Transverse colon (tissue), 4 donors: ENCODE results near the gene CHD3. TPM values are rescaled to one million over a fixed set of nuclear protein-coding genes. Genes with fewer than 3 reads are reported as not detected.

Experiments used
- DNase-seq: peaks from one replicate; pipeline ENCODE4 v3.0.0-alpha.2; 2019
- H3K27ac ChIP-seq, 4 donors: fragments of 200-600 bp; sonication (generic); 2 replicates each; pipeline ENCODE4 v1.5.1; 2016 to 2018; ENCODE audit warnings: inconsistent platforms in 4 of 4
- H3K27me3 ChIP-seq: fragments of 200-600 bp; sonication (generic); 2 replicates; pipeline ENCODE4 v1.5.1; 2017; ENCODE audit warnings: inconsistent platforms
- H3K36me3 ChIP-seq, 4 donors: fragments of 200-600 bp; sonication (generic); 2 replicates each; pipeline ENCODE4 v1.5.1; 2017 to 2019; ENCODE audit warnings: inconsistent platforms in 4 of 4
- H3K4me1 ChIP-seq, 4 donors: fragments of 200-600 bp; sonication (generic); 2 replicates each; pipeline ENCODE4 v1.5.1; 2017 to 2020; ENCODE audit warnings: inconsistent platforms in 4 of 4
- H3K4me3 ChIP-seq, 4 donors: fragments of 200-600 bp; sonication (generic); 1 replicate in 1 of 4; 2 replicates in 3 of 4; pipeline versions ENCODE4 v1.5.1 to v1.6.1; 2017 to 2019; ENCODE audit warnings: inconsistent platforms in 4 of 4
- H3K9me3 ChIP-seq, 2 donors: fragments of 200-600 bp; sonication (generic); 2 replicates each; pipeline ENCODE4 v1.5.1; 2017 to 2019; ENCODE audit warnings: inconsistent platforms in 2 of 2
- EP300 ChIP-seq: sonication (generic); formaldehyde crosslinking; IDR thresholded peaks from one replicate; pipeline ENCODE4 v1.6.1; 2017; ENCODE audit warnings: antibody characterized with exemption, low read depth
- POLR2A ChIP-seq: fragments of 450-650 bp; IDR thresholded peaks from one replicate; pipeline ENCODE4 v1.6.1; 2016; ENCODE audit warnings: antibody characterized with exemption, mild to moderate bottlenecking, moderate library complexity
- POLR2AphosphoS5 ChIP-seq, 3 donors: sonication (generic); formaldehyde crosslinking; IDR thresholded peaks; one replicate each; pipeline ENCODE4 v1.6.1; 2016; ENCODE audit warnings: antibody characterized with exemption in 3 of 3
- WGBS, 2 donors: methylation state at CpG; one replicate each; pipeline ENCODE4 v1.1.5; 2018; ENCODE audit warnings: low coverage in 1 of 2; 5-methylcytosine and 5-hydroxymethylcytosine counted together
- in situ Hi-C, 4 donors: fragments of 200-750 bp; cut with MboI; loops; one replicate each; pipeline versions ENCODE4 v1.15.0 to v1.15.1; 2017; ENCODE audit warnings: low sequenced_read_pairs in 3 of 4, low pct_ligation_motif_present in 1 of 4, low pct_unique_long_range_greater_than_20kb in 1 of 4
- intact Hi-C: fragments of 100-400 bp; cut with DNase I; formaldehyde crosslinking; loops from one replicate; pipeline ENCODE4 v1.15.1; 2023; ENCODE audit warnings: low total_unique reads
- total RNA-seq, 4 donors: library from RNA; depleted of rRNA; stranded (reverse); fragments of >200 nt; gene quantifications; one replicate each; pipeline ENCODE4 v1.1.0, GENCODE V29; 2016
- TF ChIP-seq, protein P1 (sequence below), 5 experiments: fragments of 200-600 bp in 3 of 5; fragments of 450-650 bp in 2 of 5; sonication (generic) in 3 of 5; IDR thresholded peaks; 1 replicate in 2 of 5; 2 replicates in 3 of 5; pipeline ENCODE4 v1.5.1; 2016 to 2017; ENCODE audit warnings: antibody characterized with exemption in 5 of 5, inconsistent platforms in 3 of 5, mild to moderate bottlenecking in 2 of 5, moderate library complexity in 1 of 5

The CHD3 gene
- total RNA-seq, 4 donors from 2014 or later = 53.0 to 71.6 (median 62.0) TPM

DNA sequence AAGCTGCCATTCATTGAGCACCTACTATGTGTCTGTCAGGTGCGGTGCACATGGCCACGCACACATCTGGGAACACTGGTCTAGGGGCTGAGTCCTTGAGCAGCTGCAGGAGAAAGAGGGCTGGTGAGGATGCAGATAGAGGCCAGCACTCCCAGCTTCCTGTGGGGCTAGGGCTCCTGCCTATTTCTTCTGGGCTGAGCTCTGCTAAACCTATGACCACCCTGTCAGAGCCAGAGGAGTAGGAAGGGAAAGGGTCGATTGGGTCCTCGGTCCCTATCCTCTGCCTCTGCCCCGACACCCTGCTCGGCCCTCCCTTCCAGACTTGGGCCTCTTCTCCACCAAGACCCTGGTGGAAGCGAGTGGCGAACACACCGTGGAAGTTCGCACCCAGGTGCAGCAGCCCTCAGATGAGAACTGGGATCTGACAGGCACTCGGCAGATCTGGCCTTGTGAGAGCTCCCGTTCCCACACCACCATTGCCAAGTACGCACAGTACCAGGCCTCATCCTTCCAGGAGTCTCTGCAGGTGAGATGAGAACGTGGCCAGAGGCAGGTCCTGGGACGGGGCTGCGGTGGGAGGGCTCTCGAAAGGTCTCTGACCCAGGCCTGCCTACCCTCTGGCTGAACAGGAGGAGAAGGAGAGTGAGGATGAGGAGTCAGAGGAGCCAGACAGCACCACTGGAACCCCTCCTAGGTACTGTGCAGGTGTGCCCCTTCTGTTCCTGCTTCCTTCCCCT, 37.7 kb upstream of the CHD3 start:
- in situ Hi-C loops (loop anchor here in 2 of 4 donors (25.0 kb wide), 1 partner anchor 136 kb away; no protein-coding TSS in a partner anchor), intact Hi-C loops (loop anchor here (10.0 kb wide), 1 partner anchor 106 kb away; no protein-coding TSS in a partner anchor)
- 84 to 92% methylated on average over 2 to 17 of the region's 17 CpGs for WGBS, 2 donors
- Histone ChIP-seq H3K4me3 (no peak overlapping the region), H3K27me3 (no peaks in the 10 kb centered on the region), H3K27ac (peak overlapping the region; percentile 21 to 64 (median 50)), H3K9me3 (no peaks in the 10 kb centered on the region), H3K36me3 (peaks cover 0 to 55% (median 21%) of the 10 kb centered on the region in 4 donors), H3K4me1 (peaks cover 13 to 28% (median 20%) of the 10 kb centered on the region in 4 donors)
- TF ChIP-seq, protein P1, sequence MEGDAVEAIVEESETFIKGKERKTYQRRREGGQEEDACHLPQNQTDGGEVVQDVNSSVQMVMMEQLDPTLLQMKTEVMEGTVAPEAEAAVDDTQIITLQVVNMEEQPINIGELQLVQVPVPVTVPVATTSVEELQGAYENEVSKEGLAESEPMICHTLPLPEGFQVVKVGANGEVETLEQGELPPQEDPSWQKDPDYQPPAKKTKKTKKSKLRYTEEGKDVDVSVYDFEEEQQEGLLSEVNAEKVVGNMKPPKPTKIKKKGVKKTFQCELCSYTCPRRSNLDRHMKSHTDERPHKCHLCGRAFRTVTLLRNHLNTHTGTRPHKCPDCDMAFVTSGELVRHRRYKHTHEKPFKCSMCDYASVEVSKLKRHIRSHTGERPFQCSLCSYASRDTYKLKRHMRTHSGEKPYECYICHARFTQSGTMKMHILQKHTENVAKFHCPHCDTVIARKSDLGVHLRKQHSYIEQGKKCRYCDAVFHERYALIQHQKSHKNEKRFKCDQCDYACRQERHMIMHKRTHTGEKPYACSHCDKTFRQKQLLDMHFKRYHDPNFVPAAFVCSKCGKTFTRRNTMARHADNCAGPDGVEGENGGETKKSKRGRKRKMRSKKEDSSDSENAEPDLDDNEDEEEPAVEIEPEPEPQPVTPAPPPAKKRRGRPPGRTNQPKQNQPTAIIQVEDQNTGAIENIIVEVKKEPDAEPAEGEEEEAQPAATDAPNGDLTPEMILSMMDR (IDR thresholded peaks at IDR 0.05) = no peak
- no peak for TF ChIP-seq POLR2AphosphoS5 (IDR thresholded peaks at IDR 0.05)
- TF ChIP-seq POLR2A = no peak
- TF ChIP-seq EP300 = no peak
- no peak for DNase-seq

DNA sequence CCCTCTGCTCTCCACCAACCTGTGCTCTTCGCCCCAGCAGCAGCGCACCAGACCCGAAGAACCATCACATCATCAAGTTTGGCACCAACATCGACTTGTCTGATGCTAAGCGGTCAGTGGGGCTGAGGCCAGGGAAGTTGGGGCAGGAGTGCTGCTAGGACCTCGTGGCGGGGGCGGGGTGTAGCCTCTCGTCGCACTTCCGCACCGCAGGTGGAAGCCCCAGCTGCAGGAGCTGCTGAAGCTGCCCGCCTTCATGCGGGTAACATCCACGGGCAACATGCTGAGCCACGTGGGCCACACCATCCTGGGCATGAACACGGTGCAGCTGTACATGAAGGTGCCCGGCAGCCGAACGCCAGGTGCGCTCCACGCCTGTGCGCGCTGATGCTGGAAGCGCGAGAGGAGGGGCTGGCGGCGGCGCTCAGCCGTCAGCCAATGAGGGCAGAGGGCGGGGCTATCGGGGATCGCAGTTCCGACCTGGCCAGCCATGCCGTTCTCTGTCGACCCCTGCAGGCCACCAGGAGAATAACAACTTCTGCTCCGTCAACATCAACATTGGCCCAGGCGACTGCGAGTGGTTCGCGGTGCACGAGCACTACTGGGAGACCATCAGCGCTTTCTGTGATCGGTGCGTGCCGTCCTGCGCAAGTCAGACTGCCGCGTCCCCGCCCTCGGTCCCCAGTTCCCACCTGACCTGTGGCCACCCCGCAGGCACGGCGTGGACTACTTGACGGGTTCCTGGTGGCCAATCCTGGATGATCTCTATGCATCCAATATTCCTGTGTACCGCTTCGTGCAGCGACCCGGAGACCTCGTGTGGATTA, 36.9 kb upstream of the CHD3 start:
- DNase-seq = peak; percentile 96
- Histone ChIP-seq H3K4me1 (peaks cover 20 to 35% (median 27%) of the 10 kb centered on the region in 4 donors), H3K4me3 (peak overlapping the region in 2 of 4 donors; percentile 6), H3K36me3 (peaks cover 0 to 48% (median 16%) of the 10 kb centered on the region in 4 donors), H3K27me3 (no peaks in the 10 kb centered on the region), H3K9me3 (no peaks in the 10 kb centered on the region), H3K27ac (peak overlapping the region; percentile 21 to 64 (median 50))
- WGBS, 2 donors = 21% methylated on average over 33 of the region's 60 CpGs; no CpG with 5 or more reads in 1 of the 2 donors
- intact Hi-C loops (loop anchor here (1.0 to 10.0 kb wide), 2 partner anchors 29 to 107 kb away; no protein-coding TSS in a partner anchor), in situ Hi-C loops (loop anchor here in 2 of 4 donors (25.0 kb wide), 1 partner anchor 136 kb away; no protein-coding TSS in a partner anchor)
- peak; percentile 57 to 77 (median 71) for TF ChIP-seq POLR2AphosphoS5 (IDR thresholded peaks at IDR 0.05)
- TF ChIP-seq EP300 = no peak
- TF ChIP-seq, protein P1 (IDR thresholded peaks at IDR 0.05) = peak; percentile 98 to 100 (median 98)

DNA sequence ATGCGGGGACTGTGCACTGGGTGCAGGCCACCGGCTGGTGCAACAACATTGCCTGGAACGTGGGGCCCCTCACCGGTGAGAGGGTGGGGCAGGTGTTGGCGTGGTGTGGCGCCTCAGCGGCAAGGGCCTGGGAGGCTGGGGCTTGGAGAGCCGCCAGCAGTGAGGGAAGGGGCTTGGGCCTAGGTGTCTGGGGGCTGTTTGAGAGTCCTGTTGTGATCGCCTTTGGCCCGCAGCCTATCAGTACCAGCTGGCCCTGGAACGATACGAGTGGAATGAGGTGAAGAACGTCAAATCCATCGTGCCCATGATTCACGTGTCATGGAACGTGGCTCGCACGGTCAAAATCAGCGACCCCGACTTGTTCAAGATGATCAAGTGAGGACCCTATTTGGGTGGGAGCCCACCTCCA, 36.3 kb upstream of the CHD3 start:
- no peaks in the 10 kb centered on the region for H3K9me3 ChIP-seq
- H3K36me3 ChIP-seq = peaks cover 0 to 41% (median 16%) of the 10 kb centered on the region in 4 donors
- H3K27ac ChIP-seq = peak overlapping the region in 2 of 4 donors; percentile 59 to 64
- no peak for DNase-seq
- no peaks in the 10 kb centered on the region for H3K27me3 ChIP-seq
- H3K4me3 ChIP-seq = no peak overlapping the region
- in situ Hi-C loops = loop anchor here in 2 of 4 donors (25.0 kb wide), 1 partner anchor 135 kb away; no protein-coding TSS in a partner anchor
- no peak for TF ChIP-seq EP300
- intact Hi-C loops = loop anchor here (1.0 to 10.0 kb wide), 2 partner anchors 30 to 107 kb away; no protein-coding TSS in a partner anchor
- WGBS, 2 donors = 75% methylated on average over 20 of the region's 20 CpGs; no CpG with 5 or more reads in 1 of the 2 donors
- peaks cover 20 to 35% (median 27%) of the 10 kb centered on the region in 4 donors for H3K4me1 ChIP-seq

DNA sequence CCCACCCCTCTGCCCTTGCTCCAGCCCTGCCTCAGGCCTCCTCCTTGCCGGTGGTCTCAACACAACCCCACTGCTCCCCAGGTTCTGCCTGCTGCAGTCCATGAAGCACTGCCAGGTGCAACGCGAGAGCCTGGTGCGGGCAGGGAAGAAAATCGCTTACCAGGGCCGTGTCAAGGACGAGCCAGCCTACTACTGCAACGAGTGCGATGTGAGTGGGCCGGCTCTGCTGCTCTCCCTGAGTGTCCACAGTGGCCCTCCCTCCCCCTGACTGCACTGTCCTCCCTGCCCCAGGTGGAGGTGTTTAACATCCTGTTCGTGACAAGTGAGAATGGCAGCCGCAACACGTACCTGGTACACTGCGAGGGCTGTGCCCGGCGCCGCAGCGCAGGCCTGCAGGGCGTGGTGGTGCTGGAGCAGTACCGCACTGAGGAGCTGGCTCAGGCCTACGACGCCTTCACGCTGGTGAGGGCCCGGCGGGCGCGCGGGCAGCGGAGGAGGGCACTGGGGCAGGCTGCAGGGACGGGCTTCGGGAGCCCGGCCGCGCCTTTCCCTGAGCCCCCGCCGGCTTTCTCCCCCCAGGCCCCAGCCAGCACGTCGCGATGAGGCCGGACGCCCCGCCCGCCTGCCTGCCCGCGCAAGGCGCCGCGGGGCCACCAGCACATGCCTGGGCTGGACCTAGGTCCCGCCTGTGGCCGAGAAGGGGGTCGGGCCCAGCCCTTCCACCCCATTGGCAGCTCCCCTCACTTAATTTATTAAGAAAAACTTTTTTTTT, 35.5 kb upstream of the CHD3 start:
- WGBS, 2 donors = 89% methylated on average over 41 of the region's 51 CpGs; no CpG with 5 or more reads in 1 of the 2 donors
- Histone ChIP-seq H3K27ac (no peak overlapping the region), H3K9me3 (no peaks in the 10 kb centered on the region), H3K27me3 (no peaks in the 10 kb centered on the region), H3K4me3 (no peak overlapping the region), H3K36me3 (peaks cover 0 to 34% (median 16%) of the 10 kb centered on the region in 4 donors), H3K4me1 (peaks cover 20 to 35% (median 27%) of the 10 kb centered on the region in 4 donors)
- in situ Hi-C loops (loop anchor here in 2 of 4 donors (25.0 kb wide), 1 partner anchor 134 kb away; no protein-coding TSS in a partner anchor), intact Hi-C loops (loop anchor here (1.0 to 10.0 kb wide), 2 partner anchors 31 to 108 kb away; no protein-coding TSS in a partner anchor)
- TF ChIP-seq POLR2A = peak; percentile 5
- TF ChIP-seq, protein P1 (IDR thresholded peaks at IDR 0.05) = no peak
- DNase-seq = no peak
